ENCODE data around the gene GRK4. TPM values are rescaled to one million over a fixed set of nuclear protein-coding genes. Genes with fewer than 3 reads are reported as not detected.

The GRK4 gene
- total and polyA plus RNA-seq, 4 donors, result 1.0 to 2.2 (median 1.8) TPM

DNA sequence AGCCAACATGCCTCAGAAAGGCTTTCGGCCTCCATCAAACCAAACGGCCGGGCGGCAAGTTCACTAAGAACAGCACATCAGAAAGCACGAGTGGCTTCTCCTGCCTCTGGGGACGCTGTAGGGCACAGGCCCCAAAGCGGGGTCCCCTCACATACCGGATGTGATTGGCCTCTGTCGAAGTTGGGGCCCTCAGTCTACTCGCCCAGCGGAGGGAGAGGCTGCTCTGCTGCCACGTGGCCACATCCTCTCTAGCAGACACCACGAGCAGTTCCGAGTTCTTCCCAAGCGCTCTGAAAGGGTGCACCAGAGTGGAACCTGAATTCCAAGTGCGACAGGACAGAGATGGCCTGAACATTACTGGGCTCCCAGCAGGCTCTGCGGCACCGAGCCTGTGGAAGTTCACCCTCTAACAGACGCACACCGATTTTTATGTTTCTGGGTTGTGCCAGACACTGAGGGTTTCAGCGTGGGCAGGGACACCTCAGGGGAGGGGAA, 21.3 kb upstream of the GRK4 start:
- DNase-seq (ENCODE audit: low spot score), result no peak
- Histone ChIP-seq H3K4me1 (ENCODE audit: control insufficient read depth in 4 of 4, insufficient read depth in 4 of 4, low read length in 3 of 4) (peaks cover 6 to 14% (median 9%) of the 10 kb centered on the region in 4 donors), H3K9me3 (ENCODE audit: control insufficient read depth in 4 of 4, low read length in 3 of 4) (no peaks in the 10 kb centered on the region), H3K4me3 (ENCODE audit: low read depth in 1 of 3, low read length in 3 of 3) (no peak overlapping the region), H3K27me3 (ENCODE audit: control insufficient read depth in 4 of 4, insufficient read depth in 4 of 4, low read length in 3 of 4) (no peaks in the 10 kb centered on the region), H3K9ac (ENCODE audit: low read depth in 1 of 2, low read length in 2 of 2) (no peak overlapping the region), H3K36me3 (ENCODE audit: control insufficient read depth in 4 of 4, insufficient read depth in 3 of 4, low read depth in 1 of 4, low read length in 3 of 4) (peaks cover 34 to 81% (median 42%) of the 10 kb centered on the region in 4 donors), H3K27ac (ENCODE audit: low read depth in 1 of 2, low read length in 2 of 2) (no peak overlapping the region)
- WGBS, result 94% methylated on average over 21 of the region's 21 CpGs
- TF ChIP-seq JUND (IDR thresholded peaks at IDR 0.05) (no peak), RAD21 (IDR thresholded peaks at IDR 0.05) (no peak), RXRA (IDR thresholded peaks at IDR 0.05) (no peak), HNF4A (conservative IDR thresholded peaks at IDR 0.05) (no peak), SP1 (IDR thresholded peaks at IDR 0.05) (no peak), GABPA (IDR thresholded peaks at IDR 0.05 in 1 of 2, conservative IDR thresholded peaks at IDR 0.05 in 1 of 2) (no peak), TAF1 (conservative IDR thresholded peaks at IDR 0.05) (no peak), NR2F2 (IDR thresholded peaks at IDR 0.05) (no peak)
- TF ChIP-seq, protein P1, sequence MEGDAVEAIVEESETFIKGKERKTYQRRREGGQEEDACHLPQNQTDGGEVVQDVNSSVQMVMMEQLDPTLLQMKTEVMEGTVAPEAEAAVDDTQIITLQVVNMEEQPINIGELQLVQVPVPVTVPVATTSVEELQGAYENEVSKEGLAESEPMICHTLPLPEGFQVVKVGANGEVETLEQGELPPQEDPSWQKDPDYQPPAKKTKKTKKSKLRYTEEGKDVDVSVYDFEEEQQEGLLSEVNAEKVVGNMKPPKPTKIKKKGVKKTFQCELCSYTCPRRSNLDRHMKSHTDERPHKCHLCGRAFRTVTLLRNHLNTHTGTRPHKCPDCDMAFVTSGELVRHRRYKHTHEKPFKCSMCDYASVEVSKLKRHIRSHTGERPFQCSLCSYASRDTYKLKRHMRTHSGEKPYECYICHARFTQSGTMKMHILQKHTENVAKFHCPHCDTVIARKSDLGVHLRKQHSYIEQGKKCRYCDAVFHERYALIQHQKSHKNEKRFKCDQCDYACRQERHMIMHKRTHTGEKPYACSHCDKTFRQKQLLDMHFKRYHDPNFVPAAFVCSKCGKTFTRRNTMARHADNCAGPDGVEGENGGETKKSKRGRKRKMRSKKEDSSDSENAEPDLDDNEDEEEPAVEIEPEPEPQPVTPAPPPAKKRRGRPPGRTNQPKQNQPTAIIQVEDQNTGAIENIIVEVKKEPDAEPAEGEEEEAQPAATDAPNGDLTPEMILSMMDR (IDR thresholded peaks at IDR 0.05; ENCODE audit: low read depth, low read length, missing input control), result no peak
- TF ChIP-seq, protein P2, sequence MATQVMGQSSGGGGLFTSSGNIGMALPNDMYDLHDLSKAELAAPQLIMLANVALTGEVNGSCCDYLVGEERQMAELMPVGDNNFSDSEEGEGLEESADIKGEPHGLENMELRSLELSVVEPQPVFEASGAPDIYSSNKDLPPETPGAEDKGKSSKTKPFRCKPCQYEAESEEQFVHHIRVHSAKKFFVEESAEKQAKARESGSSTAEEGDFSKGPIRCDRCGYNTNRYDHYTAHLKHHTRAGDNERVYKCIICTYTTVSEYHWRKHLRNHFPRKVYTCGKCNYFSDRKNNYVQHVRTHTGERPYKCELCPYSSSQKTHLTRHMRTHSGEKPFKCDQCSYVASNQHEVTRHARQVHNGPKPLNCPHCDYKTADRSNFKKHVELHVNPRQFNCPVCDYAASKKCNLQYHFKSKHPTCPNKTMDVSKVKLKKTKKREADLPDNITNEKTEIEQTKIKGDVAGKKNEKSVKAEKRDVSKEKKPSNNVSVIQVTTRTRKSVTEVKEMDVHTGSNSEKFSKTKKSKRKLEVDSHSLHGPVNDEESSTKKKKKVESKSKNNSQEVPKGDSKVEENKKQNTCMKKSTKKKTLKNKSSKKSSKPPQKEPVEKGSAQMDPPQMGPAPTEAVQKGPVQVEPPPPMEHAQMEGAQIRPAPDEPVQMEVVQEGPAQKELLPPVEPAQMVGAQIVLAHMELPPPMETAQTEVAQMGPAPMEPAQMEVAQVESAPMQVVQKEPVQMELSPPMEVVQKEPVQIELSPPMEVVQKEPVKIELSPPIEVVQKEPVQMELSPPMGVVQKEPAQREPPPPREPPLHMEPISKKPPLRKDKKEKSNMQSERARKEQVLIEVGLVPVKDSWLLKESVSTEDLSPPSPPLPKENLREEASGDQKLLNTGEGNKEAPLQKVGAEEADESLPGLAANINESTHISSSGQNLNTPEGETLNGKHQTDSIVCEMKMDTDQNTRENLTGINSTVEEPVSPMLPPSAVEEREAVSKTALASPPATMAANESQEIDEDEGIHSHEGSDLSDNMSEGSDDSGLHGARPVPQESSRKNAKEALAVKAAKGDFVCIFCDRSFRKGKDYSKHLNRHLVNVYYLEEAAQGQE (IDR thresholded peaks at IDR 0.05), result no peak

DNA sequence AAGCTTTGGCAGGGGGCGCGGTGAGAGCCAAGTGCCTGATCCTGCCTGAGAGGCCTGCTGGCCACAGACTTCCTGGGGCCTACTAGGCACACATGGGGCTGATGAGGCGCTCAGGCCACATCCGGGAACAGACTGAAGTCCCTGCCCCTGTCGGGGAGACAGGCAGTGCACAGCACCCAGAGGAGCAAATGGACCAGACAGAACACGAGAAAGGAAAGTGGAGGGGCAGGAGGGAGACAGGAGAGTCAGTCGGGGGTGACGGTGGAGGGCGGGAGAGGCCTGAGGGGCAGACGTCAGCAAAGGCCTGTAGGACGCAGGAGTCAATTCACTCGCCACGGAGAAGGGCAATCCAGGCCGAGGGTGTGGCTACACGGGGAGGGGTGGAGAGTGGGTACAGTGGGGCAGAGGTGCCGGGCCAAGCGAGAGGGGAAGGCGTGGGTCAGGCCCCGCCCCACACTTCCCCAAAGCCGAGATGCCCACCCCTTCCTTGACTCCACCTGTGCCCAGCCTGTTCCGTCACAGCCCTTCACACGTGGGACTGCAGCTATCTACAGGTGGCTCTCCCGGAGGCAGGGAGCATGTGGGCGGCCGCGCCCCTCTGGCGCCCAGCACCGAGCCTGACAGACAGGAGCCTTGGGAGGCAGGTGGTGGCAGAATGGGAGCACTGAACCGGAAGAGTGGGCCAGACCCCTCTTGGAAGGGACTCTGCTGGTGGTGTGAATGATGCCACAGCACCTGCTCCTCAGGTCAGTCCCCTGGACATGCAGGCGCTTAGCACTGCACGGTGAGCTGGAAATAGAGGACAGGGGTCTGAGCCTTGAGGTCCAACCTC, 20.6 kb upstream of the GRK4 start:
- H3K9ac ChIP-seq (ENCODE audit: low read depth in 1 of 2, low read length in 2 of 2), result no peak overlapping the region
- no peak overlapping the region for H3K4me3 ChIP-seq (ENCODE audit: low read depth in 1 of 3, low read length in 3 of 3)
- peaks cover 34 to 80% (median 46%) of the 10 kb centered on the region in 4 donors for H3K36me3 ChIP-seq (ENCODE audit: control insufficient read depth in 4 of 4, insufficient read depth in 3 of 4, low read depth in 1 of 4, low read length in 3 of 4)
- 82% methylated on average over 31 of the region's 31 CpGs for WGBS
- no peak for DNase-seq (ENCODE audit: low spot score)
- H3K27ac ChIP-seq (ENCODE audit: low read depth in 1 of 2, low read length in 2 of 2), result no peak overlapping the region
- peaks cover 8 to 18% (median 15%) of the 10 kb centered on the region in 4 donors for H3K4me1 ChIP-seq (ENCODE audit: control insufficient read depth in 4 of 4, insufficient read depth in 4 of 4, low read length in 3 of 4)
- no peaks in the 10 kb centered on the region for H3K27me3 ChIP-seq (ENCODE audit: control insufficient read depth in 4 of 4, insufficient read depth in 4 of 4, low read length in 3 of 4)
- H3K9me3 ChIP-seq (ENCODE audit: control insufficient read depth in 4 of 4, low read length in 3 of 4), result no peaks in the 10 kb centered on the region
- TF ChIP-seq RXRA (IDR thresholded peaks at IDR 0.05) (no peak), NR2F2 (IDR thresholded peaks at IDR 0.05) (no peak), FOXA2 (IDR thresholded peaks at IDR 0.05) (no peak), SP1 (IDR thresholded peaks at IDR 0.05) (no peak), FOXA1 (IDR thresholded peaks at IDR 0.05) (no peak), TAF1 (conservative IDR thresholded peaks at IDR 0.05) (no peak), JUND (IDR thresholded peaks at IDR 0.05) (no peak), YY1 (IDR thresholded peaks at IDR 0.05) (no peak), HNF4G (IDR thresholded peaks at IDR 0.05) (no peak), EGR1 (IDR thresholded peaks at IDR 0.05; ENCODE audit: low read depth in 2 of 2) (no peak), HNF4A (conservative IDR thresholded peaks at IDR 0.05) (no peak), GABPA (IDR thresholded peaks at IDR 0.05 in 1 of 2, conservative IDR thresholded peaks at IDR 0.05 in 1 of 2) (no peak), RAD21 (IDR thresholded peaks at IDR 0.05) (no peak)
- TF ChIP-seq, protein P3, sequence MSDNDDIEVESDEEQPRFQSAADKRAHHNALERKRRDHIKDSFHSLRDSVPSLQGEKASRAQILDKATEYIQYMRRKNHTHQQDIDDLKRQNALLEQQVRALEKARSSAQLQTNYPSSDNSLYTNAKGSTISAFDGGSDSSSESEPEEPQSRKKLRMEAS (IDR thresholded peaks at IDR 0.05), result no peak
- TF ChIP-seq, protein P4, sequence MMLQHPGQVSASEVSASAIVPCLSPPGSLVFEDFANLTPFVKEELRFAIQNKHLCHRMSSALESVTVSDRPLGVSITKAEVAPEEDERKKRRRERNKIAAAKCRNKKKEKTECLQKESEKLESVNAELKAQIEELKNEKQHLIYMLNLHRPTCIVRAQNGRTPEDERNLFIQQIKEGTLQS (IDR thresholded peaks at IDR 0.05), result no peak
- TF ChIP-seq, protein P2 (IDR thresholded peaks at IDR 0.05), result no peak
- TF ChIP-seq, protein P5, sequence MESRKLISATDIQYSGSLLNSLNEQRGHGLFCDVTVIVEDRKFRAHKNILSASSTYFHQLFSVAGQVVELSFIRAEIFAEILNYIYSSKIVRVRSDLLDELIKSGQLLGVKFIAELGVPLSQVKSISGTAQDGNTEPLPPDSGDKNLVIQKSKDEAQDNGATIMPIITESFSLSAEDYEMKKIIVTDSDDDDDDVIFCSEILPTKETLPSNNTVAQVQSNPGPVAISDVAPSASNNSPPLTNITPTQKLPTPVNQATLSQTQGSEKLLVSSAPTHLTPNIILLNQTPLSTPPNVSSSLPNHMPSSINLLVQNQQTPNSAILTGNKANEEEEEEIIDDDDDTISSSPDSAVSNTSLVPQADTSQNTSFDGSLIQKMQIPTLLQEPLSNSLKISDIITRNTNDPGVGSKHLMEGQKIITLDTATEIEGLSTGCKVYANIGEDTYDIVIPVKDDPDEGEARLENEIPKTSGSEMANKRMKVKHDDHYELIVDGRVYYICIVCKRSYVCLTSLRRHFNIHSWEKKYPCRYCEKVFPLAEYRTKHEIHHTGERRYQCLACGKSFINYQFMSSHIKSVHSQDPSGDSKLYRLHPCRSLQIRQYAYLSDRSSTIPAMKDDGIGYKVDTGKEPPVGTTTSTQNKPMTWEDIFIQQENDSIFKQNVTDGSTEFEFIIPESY (IDR thresholded peaks at IDR 0.05), result no peak

All from liver (tissue), 9 donors.